ENCODE data around the gene ADAM12.

DNA sequence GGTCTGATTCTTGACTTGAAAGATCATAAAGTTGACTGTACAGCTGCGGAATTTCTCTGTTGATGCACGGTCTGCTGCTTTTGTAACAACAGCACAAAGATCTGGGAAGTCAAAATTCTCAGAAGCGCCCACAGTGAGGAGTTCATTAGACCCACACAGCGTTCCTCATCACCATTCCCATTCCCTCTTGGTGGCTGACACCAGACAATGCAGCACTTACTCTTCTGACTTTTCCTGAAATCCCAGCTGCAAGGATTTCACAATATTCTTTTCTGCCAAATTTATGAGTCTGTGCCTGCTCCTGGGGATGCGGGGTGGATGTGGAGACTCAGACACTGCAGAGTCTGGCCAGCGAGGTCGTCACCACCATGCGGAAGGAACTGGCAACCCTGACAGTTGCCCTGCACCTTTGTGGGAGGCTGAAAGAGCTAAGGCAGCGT, 258.0 kb downstream of the ADAM12 start:
- TF ChIP-seq, protein P1, sequence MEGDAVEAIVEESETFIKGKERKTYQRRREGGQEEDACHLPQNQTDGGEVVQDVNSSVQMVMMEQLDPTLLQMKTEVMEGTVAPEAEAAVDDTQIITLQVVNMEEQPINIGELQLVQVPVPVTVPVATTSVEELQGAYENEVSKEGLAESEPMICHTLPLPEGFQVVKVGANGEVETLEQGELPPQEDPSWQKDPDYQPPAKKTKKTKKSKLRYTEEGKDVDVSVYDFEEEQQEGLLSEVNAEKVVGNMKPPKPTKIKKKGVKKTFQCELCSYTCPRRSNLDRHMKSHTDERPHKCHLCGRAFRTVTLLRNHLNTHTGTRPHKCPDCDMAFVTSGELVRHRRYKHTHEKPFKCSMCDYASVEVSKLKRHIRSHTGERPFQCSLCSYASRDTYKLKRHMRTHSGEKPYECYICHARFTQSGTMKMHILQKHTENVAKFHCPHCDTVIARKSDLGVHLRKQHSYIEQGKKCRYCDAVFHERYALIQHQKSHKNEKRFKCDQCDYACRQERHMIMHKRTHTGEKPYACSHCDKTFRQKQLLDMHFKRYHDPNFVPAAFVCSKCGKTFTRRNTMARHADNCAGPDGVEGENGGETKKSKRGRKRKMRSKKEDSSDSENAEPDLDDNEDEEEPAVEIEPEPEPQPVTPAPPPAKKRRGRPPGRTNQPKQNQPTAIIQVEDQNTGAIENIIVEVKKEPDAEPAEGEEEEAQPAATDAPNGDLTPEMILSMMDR (IDR thresholded peaks at IDR 0.05 in 2 of 3, conservative IDR thresholded peaks at IDR 0.05 in 1 of 3; ENCODE audit: insufficient read depth in 2 of 3, low read depth in 1 of 3, low read length in 3 of 3) = no peak
- TF ChIP-seq, protein P2, sequence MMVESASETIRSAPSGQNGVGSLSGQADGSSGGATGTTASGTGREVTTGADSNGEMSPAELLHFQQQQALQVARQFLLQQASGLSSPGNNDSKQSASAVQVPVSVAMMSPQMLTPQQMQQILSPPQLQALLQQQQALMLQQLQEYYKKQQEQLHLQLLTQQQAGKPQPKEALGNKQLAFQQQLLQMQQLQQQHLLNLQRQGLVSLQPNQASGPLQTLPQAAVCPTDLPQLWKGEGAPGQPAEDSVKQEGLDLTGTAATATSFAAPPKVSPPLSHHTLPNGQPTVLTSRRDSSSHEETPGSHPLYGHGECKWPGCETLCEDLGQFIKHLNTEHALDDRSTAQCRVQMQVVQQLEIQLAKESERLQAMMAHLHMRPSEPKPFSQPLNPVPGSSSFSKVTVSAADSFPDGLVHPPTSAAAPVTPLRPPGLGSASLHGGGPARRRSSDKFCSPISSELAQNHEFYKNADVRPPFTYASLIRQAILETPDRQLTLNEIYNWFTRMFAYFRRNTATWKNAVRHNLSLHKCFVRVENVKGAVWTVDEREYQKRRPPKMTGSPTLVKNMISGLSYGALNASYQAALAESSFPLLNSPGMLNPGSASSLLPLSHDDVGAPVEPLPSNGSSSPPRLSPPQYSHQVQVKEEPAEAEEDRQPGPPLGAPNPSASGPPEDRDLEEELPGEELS (CRISPR knock-in tag; IDR thresholded peaks at IDR 0.05; ENCODE audit: borderline replicate concordance) = no peak
- TF ChIP-seq, protein P3, sequence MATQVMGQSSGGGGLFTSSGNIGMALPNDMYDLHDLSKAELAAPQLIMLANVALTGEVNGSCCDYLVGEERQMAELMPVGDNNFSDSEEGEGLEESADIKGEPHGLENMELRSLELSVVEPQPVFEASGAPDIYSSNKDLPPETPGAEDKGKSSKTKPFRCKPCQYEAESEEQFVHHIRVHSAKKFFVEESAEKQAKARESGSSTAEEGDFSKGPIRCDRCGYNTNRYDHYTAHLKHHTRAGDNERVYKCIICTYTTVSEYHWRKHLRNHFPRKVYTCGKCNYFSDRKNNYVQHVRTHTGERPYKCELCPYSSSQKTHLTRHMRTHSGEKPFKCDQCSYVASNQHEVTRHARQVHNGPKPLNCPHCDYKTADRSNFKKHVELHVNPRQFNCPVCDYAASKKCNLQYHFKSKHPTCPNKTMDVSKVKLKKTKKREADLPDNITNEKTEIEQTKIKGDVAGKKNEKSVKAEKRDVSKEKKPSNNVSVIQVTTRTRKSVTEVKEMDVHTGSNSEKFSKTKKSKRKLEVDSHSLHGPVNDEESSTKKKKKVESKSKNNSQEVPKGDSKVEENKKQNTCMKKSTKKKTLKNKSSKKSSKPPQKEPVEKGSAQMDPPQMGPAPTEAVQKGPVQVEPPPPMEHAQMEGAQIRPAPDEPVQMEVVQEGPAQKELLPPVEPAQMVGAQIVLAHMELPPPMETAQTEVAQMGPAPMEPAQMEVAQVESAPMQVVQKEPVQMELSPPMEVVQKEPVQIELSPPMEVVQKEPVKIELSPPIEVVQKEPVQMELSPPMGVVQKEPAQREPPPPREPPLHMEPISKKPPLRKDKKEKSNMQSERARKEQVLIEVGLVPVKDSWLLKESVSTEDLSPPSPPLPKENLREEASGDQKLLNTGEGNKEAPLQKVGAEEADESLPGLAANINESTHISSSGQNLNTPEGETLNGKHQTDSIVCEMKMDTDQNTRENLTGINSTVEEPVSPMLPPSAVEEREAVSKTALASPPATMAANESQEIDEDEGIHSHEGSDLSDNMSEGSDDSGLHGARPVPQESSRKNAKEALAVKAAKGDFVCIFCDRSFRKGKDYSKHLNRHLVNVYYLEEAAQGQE (IDR thresholded peaks at IDR 0.05; ENCODE audit: borderline replicate concordance) = no peak
- TF ChIP-seq, protein P3 (CRISPR knock-in tag; IDR thresholded peaks at IDR 0.05; ENCODE audit: low read depth) = no peak
- TF ChIP-seq BCOR (IDR thresholded peaks at IDR 0.05) (no peak), TOE1 (IDR thresholded peaks at IDR 0.05; ENCODE audit: borderline replicate concordance) (no peak), TOE1 (CRISPR knock-in tag; IDR thresholded peaks at IDR 0.05; ENCODE audit: borderline replicate concordance, low read depth) (no peak), CREB1 (IDR thresholded peaks at IDR 0.05) (no peak), CREB1 (CRISPR knock-in tag; IDR thresholded peaks at IDR 0.05) (no peak)
- TF ChIP-seq, protein P4, sequence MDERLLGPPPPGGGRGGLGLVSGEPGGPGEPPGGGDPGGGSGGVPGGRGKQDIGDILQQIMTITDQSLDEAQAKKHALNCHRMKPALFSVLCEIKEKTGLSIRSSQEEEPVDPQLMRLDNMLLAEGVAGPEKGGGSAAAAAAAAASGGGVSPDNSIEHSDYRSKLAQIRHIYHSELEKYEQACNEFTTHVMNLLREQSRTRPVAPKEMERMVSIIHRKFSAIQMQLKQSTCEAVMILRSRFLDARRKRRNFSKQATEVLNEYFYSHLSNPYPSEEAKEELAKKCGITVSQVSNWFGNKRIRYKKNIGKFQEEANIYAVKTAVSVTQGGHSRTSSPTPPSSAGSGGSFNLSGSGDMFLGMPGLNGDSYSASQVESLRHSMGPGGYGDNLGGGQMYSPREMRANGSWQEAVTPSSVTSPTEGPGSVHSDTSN (CRISPR knock-in tag; IDR thresholded peaks at IDR 0.05; ENCODE audit: low read depth) = no peak
- TF ChIP-seq, protein P4 (tag; conservative IDR thresholded peaks at IDR 0.05; ENCODE audit: low read depth) = no peak
- TF ChIP-seq, protein P5, sequence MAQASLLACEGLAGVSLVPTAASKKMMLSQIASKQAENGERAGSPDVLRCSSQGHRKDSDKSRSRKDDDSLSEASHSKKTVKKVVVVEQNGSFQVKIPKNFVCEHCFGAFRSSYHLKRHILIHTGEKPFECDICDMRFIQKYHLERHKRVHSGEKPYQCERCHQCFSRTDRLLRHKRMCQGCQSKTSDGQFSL (CRISPR knock-in tag; IDR thresholded peaks at IDR 0.05) = no peak
- TF ChIP-seq, protein P5 (tag; IDR thresholded peaks at IDR 0.05) = no peak

Measured in K562 (cell line).